ENCODE results near the gene VSTM2L.

Gene VSTM2L

DNA sequence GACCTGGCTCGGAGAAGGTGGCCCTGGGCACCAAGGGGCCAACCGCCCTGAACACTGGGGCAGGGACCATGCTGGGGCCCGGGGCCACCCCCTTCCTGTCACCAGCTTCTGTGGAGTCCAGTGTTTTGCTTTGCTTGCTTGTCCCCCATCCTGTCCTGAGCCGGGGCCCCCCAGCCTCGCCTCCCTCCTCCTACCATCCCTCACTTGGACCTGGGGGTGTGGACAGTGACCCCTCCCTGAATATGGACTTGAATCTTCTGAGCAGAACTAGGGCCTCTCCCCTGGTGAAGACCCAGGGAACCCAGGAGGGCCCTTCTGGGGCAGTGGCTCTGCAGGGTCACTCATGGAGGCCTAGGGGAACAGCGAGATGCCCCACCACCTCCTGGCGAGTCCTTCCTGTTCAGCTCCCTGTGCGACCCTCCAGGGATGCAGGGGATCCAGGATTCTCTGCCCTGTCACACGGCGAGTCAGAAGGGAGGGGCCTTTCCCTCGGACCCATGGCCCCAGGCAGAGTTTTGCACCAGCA is 41.6 kb downstream of the VSTM2L start:
- TF ChIP-seq EGR1 (IDR thresholded peaks at IDR 0.05) (no peak), TCF12 (IDR thresholded peaks at IDR 0.05; ENCODE audit: low read depth) (no peak), ZBTB7A (IDR thresholded peaks at IDR 0.05; ENCODE audit: low read depth) (no peak), YY1 (IDR thresholded peaks at IDR 0.05; ENCODE audit: low read depth) (no peak), RAD21 (IDR thresholded peaks at IDR 0.05; ENCODE audit: low read depth) (no peak), TAF1 (IDR thresholded peaks at IDR 0.05; ENCODE audit: low read depth) (no peak), CREB1 (IDR thresholded peaks at IDR 0.05; ENCODE audit: low read depth) (no peak), EP300 (IDR thresholded peaks at IDR 0.05; ENCODE audit: borderline replicate concordance) (no peak), NFIC (IDR thresholded peaks at IDR 0.05) (no peak), FOXM1 (IDR thresholded peaks at IDR 0.05; ENCODE audit: borderline replicate concordance, low read depth) (no peak), TEAD4 (IDR thresholded peaks at IDR 0.05) (no peak), CEBPB (IDR thresholded peaks at IDR 0.05) (no peak)
- TF ChIP-seq, protein P1, sequence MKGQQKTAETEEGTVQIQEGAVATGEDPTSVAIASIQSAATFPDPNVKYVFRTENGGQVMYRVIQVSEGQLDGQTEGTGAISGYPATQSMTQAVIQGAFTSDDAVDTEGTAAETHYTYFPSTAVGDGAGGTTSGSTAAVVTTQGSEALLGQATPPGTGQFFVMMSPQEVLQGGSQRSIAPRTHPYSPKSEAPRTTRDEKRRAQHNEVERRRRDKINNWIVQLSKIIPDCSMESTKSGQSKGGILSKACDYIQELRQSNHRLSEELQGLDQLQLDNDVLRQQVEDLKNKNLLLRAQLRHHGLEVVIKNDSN (IDR thresholded peaks at IDR 0.05): no peak
- TF ChIP-seq, protein P2, sequence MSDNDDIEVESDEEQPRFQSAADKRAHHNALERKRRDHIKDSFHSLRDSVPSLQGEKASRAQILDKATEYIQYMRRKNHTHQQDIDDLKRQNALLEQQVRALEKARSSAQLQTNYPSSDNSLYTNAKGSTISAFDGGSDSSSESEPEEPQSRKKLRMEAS (IDR thresholded peaks at IDR 0.05): no peak
- TF ChIP-seq, protein P3, sequence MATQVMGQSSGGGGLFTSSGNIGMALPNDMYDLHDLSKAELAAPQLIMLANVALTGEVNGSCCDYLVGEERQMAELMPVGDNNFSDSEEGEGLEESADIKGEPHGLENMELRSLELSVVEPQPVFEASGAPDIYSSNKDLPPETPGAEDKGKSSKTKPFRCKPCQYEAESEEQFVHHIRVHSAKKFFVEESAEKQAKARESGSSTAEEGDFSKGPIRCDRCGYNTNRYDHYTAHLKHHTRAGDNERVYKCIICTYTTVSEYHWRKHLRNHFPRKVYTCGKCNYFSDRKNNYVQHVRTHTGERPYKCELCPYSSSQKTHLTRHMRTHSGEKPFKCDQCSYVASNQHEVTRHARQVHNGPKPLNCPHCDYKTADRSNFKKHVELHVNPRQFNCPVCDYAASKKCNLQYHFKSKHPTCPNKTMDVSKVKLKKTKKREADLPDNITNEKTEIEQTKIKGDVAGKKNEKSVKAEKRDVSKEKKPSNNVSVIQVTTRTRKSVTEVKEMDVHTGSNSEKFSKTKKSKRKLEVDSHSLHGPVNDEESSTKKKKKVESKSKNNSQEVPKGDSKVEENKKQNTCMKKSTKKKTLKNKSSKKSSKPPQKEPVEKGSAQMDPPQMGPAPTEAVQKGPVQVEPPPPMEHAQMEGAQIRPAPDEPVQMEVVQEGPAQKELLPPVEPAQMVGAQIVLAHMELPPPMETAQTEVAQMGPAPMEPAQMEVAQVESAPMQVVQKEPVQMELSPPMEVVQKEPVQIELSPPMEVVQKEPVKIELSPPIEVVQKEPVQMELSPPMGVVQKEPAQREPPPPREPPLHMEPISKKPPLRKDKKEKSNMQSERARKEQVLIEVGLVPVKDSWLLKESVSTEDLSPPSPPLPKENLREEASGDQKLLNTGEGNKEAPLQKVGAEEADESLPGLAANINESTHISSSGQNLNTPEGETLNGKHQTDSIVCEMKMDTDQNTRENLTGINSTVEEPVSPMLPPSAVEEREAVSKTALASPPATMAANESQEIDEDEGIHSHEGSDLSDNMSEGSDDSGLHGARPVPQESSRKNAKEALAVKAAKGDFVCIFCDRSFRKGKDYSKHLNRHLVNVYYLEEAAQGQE (IDR thresholded peaks at IDR 0.05; ENCODE audit: low read depth): no peak

DNA sequence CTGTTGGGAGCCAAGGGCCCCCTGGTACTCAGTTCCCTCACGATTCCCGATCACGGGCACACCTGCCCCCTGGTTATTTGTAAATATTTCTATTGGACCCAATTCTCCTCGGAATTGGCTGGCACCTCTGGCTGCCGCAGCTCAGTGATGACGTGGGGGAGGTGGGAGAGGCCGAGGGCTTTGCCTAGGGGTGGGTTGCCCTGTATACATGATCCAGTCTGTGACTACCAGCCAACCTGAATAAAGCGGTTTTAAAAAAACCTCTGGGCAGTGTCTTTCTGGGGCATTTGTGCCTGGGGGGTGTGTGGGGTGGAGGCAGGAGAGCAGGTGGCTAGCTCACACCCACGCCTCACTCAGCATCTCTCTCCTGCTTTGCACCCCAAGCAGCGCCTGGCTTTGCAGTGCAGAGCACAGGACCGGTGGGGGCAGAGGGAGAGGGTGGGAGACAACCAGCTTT is 42.2 kb downstream of the VSTM2L start:
- TF ChIP-seq ZBTB7A (IDR thresholded peaks at IDR 0.05; ENCODE audit: low read depth): no peak
- no peak for TF ChIP-seq TCF12 (IDR thresholded peaks at IDR 0.05; ENCODE audit: low read depth)
- TF ChIP-seq, protein P3 (IDR thresholded peaks at IDR 0.05; ENCODE audit: low read depth): no peak
- no peak for TF ChIP-seq FOXM1 (IDR thresholded peaks at IDR 0.05; ENCODE audit: borderline replicate concordance, low read depth)
- TF ChIP-seq, protein P1 (IDR thresholded peaks at IDR 0.05): no peak
- no peak for TF ChIP-seq EGR1 (IDR thresholded peaks at IDR 0.05)
- no peak for TF ChIP-seq TAF1 (IDR thresholded peaks at IDR 0.05; ENCODE audit: low read depth)
- no peak for TF ChIP-seq CREB1 (IDR thresholded peaks at IDR 0.05; ENCODE audit: low read depth)
- TF ChIP-seq NFIC (IDR thresholded peaks at IDR 0.05): no peak
- no peak for TF ChIP-seq CEBPB (IDR thresholded peaks at IDR 0.05)
- TF ChIP-seq YY1 (IDR thresholded peaks at IDR 0.05; ENCODE audit: low read depth): no peak
- no peak for TF ChIP-seq TEAD4 (IDR thresholded peaks at IDR 0.05)
- TF ChIP-seq RAD21 (IDR thresholded peaks at IDR 0.05; ENCODE audit: low read depth): no peak
- TF ChIP-seq EP300 (IDR thresholded peaks at IDR 0.05; ENCODE audit: borderline replicate concordance): no peak
- TF ChIP-seq, protein P2 (IDR thresholded peaks at IDR 0.05): no peak

DNA sequence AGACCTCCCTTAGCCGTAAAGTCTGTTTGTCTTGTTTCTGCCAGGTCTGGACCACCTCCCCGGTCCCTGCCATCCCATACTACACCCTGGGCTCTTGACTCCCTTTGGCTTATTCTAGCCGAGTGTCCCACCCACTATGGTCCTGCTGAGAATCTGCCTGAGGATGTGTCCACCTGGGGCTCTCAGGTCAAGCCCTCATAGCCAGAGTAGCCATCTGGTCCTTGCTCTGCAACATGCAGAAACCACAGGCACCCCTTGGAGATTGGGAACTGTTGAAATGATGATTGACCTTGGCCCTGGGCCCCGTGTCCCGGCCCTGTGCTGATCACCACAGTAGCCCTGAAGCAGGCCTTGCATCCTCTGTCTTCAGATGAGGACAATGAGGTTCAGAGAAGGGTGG is 44.0 kb downstream of the VSTM2L start:
- no peak for TF ChIP-seq TCF12 (IDR thresholded peaks at IDR 0.05; ENCODE audit: low read depth)
- no peak for TF ChIP-seq CREB1 (IDR thresholded peaks at IDR 0.05; ENCODE audit: low read depth)
- no peak for TF ChIP-seq EP300 (IDR thresholded peaks at IDR 0.05; ENCODE audit: borderline replicate concordance)
- TF ChIP-seq ZBTB7A (IDR thresholded peaks at IDR 0.05; ENCODE audit: low read depth): no peak
- TF ChIP-seq, protein P3 (IDR thresholded peaks at IDR 0.05; ENCODE audit: low read depth): no peak
- TF ChIP-seq TAF1 (IDR thresholded peaks at IDR 0.05; ENCODE audit: low read depth): no peak
- TF ChIP-seq CEBPB (IDR thresholded peaks at IDR 0.05): no peak
- TF ChIP-seq YY1 (IDR thresholded peaks at IDR 0.05; ENCODE audit: low read depth): no peak

DNA sequence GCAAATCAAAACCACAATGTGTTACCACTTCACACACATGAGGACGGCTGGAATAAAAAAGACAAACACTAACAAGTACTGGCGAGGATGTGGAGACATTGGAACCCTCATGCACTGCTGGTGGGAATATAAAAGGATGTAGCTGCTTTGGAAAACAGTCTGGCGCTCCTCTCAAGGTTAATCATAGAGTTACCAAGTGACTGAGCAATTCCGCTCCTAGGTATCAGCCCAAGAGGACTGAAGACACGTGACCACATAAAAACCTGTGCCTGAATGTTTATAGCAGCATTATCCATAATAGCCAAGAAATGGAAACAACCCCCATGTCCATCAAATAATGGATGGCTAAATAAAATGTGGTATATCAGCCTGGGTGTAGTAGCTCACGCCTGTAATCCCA is 45.0 kb downstream of the VSTM2L start:
- TF ChIP-seq ZBTB7A (IDR thresholded peaks at IDR 0.05; ENCODE audit: low read depth): no peak
- TF ChIP-seq, protein P2 (IDR thresholded peaks at IDR 0.05): no peak

All from Ishikawa (cell line).